ENCODE measurements around the gene CDH20. TPM values are rescaled to one million over a fixed set of nuclear protein-coding genes. Genes with fewer than 3 reads are reported as not detected.

CDH20 gene
- total and polyA plus RNA-seq, 4 experiments from 2014 or later = not detected

DNA sequence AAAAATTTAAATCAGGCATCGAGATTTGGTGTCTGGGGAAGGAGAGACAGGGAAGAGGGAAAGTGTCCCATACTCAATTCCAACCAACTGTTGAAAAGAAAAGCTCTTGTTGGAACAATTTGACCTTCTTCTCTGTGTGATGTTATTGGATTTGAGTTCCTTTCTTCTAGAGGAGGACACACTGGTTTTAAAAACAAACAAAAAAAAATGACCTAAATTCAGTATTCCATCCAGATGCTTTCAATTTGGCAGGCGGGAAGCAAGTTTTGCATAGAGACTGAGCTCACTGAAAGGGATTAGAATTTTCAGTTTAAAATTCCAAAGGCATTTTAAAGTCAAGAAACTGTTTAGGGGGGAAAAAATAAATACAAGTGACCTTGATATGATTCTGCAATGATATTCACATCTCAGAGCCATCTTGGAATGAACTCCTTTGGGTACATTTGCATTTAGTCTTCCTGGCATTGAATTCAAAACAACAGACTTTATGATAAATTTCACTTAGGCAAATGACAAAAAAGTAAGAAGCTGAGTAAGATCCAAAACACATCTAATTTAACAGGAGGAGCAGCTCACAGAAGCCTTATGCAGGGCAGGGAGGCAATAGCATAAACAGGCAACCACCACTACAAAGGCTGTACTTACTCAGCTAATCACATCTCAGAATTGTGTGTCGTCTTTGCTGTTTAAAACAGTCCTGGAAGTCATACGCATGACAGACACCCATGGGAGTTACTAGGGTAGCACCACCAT lies 126.8 kb downstream of the CDH20 start:
- H3K9me3 ChIP-seq (ENCODE audit: control insufficient read depth in 1 of 2, low read length in 2 of 2) = no peaks in the 10 kb centered on the region
- no peaks in the 10 kb centered on the region for H3K4me1 Mint-ChIP-seq
- no peak overlapping the region for H3K27ac ChIP-seq (ENCODE audit: low read depth, low read length)
- H3K4me3 ChIP-seq (ENCODE audit: low read length in 2 of 2) = no peak overlapping the region
- H3K27me3 ChIP-seq (ENCODE audit: insufficient read depth, low read length) = no peaks in the 10 kb centered on the region
- no peak overlapping the region for H3K4me3 Mint-ChIP-seq
- peaks cover 0 to 4% (median 0%) of the 10 kb centered on the region in 8 donors for H3K9me3 Mint-ChIP-seq
- no peaks in the 10 kb centered on the region for H3K36me3 ChIP-seq (ENCODE audit: insufficient read depth, low read length)
- CTCF ChIA-PET (ENCODE audit: partially characterized antibody) = no interaction called here
- no peak for DNase-seq
- intact Hi-C loops (cut with micrococcal nuclease) = no loop called here
- H3K27ac Mint-ChIP-seq = no peak overlapping the region
- POLR2A ChIA-PET (ENCODE audit: partially characterized antibody) = no interaction called here
- no peaks in the 10 kb centered on the region for H3K36me3 Mint-ChIP-seq
- no peaks in the 10 kb centered on the region for H3K27me3 Mint-ChIP-seq
- H3K4me1 ChIP-seq (ENCODE audit: insufficient read depth, low read length) = no peaks in the 10 kb centered on the region

DNA sequence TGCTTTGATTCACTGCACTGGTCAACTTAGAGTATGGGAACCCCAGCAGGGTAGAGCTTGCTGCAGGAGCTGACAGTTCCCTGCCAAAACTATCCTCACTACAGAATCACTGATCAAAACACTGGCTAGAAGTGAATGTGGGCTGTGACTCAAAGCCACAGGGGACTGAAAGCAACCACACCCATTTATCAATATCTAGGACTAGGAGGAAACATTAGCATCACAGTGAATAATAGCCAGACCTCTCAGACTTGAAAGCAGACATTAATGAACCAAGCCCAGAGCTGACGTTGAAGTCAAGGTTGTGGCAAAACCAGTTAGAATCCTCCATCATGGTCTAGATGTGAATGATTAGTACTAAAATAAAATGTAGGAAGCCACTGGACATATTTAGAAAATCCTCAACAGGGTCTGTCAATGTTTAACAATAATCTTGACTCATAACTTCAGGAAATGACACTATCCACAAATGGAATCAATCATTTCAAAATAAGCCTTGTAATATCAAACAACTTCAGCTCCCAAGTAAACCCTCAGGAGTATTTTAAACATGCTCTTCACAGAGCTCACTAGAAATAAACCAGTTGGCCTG lies 131.4 kb downstream of the CDH20 start:
- CTCF ChIA-PET (ENCODE audit: partially characterized antibody) = no interaction called here
- H3K36me3 ChIP-seq (ENCODE audit: insufficient read depth, low read length) = no peaks in the 10 kb centered on the region

DNA sequence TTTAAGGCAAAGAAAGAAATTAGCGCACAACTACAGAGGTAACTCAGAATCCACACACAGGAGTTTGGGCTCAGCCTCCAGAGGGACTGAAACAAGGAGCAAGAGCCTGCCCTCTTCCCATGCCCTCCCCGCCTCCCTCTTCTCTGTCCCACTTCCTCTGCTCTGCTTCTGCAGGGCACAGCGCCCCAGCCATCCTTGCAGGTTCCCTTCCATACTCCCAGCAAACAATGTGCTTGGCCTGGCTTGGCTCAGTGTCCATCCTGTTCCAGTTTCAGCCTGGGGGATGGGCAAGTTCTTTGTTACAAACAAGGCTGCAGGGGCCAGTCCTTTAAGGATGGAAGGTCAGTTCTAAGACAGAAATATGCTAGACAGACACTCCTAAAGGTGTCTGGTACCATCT lies 133.5 kb downstream of the CDH20 start:
- Mint-ChIP-seq H3K4me1 (no peaks in the 10 kb centered on the region), H3K27ac (no peak overlapping the region), H3K27me3 (no peaks in the 10 kb centered on the region), H3K9me3 (peaks cover 0 to 4% (median 0%) of the 10 kb centered on the region in 8 donors), H3K36me3 (no peaks in the 10 kb centered on the region), H3K4me3 (no peak overlapping the region)
- DNase-seq = no peak
- no peak overlapping the region for H3K27ac ChIP-seq (ENCODE audit: low read depth, low read length)
- no peak overlapping the region for H3K4me3 ChIP-seq (ENCODE audit: low read length in 2 of 2)
- no peaks in the 10 kb centered on the region for H3K36me3 ChIP-seq (ENCODE audit: insufficient read depth, low read length)
- H3K4me1 ChIP-seq (ENCODE audit: insufficient read depth, low read length) = no peaks in the 10 kb centered on the region
- intact Hi-C loops (cut with micrococcal nuclease) = no loop called here
- ChIA-PET POLR2A (ENCODE audit: partially characterized antibody) (no interaction called here), CTCF (ENCODE audit: partially characterized antibody) (no interaction called here)
- no peaks in the 10 kb centered on the region for H3K27me3 ChIP-seq (ENCODE audit: insufficient read depth, low read length)
- H3K9me3 ChIP-seq (ENCODE audit: control insufficient read depth in 1 of 2, low read length in 2 of 2) = no peaks in the 10 kb centered on the region

More for the DNA sequence above, 131.4 kb downstream of the CDH20 start:
- Histone ChIP-seq H3K27me3 (ENCODE audit: insufficient read depth, low read length) (no peaks in the 10 kb centered on the region), H3K9me3 (ENCODE audit: control insufficient read depth in 1 of 2, low read length in 2 of 2) (no peaks in the 10 kb centered on the region), H3K27ac (ENCODE audit: low read depth, low read length) (no peak overlapping the region), H3K4me1 (ENCODE audit: insufficient read depth, low read length) (no peaks in the 10 kb centered on the region), H3K4me3 (ENCODE audit: low read length in 2 of 2) (no peak overlapping the region)
- H3K4me1 Mint-ChIP-seq = no peaks in the 10 kb centered on the region
- POLR2A ChIA-PET (ENCODE audit: partially characterized antibody) = no interaction called here
- DNase-seq = no peak
- H3K27me3 Mint-ChIP-seq = no peaks in the 10 kb centered on the region
- H3K36me3 Mint-ChIP-seq = no peaks in the 10 kb centered on the region
- intact Hi-C loops (cut with micrococcal nuclease) = no loop called here
- H3K9me3 Mint-ChIP-seq = peaks cover 0 to 4% (median 0%) of the 10 kb centered on the region in 8 donors
- H3K4me3 Mint-ChIP-seq = no peak overlapping the region
- H3K27ac Mint-ChIP-seq = no peak overlapping the region

DNA sequence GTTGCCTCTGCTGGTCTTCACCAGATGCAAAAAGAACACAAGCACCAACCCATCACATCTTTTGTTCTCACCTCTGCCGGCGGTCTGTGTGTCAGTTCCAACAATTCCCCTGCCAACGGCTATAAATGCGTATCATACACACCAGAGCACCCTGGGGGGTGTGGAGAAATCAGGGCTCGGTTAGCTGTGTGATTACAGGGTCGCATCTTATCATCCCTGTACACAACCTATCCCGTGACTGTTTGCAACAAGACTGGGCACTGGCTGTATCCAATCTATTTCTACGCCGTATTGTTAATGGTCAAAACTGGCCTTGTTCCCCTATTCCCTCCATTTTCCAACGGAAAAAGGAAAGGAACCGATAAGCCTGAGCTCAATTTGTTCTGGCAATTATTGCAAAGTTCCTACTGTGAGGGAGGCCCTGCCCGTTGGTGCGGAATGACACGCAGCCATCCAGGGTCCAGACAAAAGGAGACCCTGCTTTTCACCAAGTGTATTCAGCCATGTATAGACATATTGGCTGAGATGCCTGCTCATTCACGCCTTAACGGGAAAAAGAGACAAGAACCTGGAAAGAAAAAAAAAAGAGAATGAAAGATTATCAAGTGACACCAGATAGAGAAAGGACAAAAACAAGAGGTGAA lies 136.9 kb downstream of the CDH20 start:
- CTCF ChIA-PET (ENCODE audit: partially characterized antibody) = interaction anchor here (1.4 kb wide), 1 partner anchor 8 kb away, joined by 4 read pairs; no protein-coding TSS in a partner anchor
- DNase-seq = no peak
- no peaks in the 10 kb centered on the region for H3K4me1 Mint-ChIP-seq
- intact Hi-C loops (cut with micrococcal nuclease) = no loop called here
- no peaks in the 10 kb centered on the region for H3K36me3 ChIP-seq (ENCODE audit: insufficient read depth, low read length)
- H3K27ac Mint-ChIP-seq = no peak overlapping the region
- no peak overlapping the region for H3K4me3 ChIP-seq (ENCODE audit: low read length in 2 of 2)
- peaks cover 2 to 3% of the 10 kb centered on the region in 2 donors for H3K27me3 Mint-ChIP-seq
- H3K4me3 Mint-ChIP-seq = no peak overlapping the region
- H3K36me3 Mint-ChIP-seq = no peaks in the 10 kb centered on the region
- H3K9me3 ChIP-seq (ENCODE audit: control insufficient read depth in 1 of 2, low read length in 2 of 2) = no peaks in the 10 kb centered on the region
- no peaks in the 10 kb centered on the region for H3K27me3 ChIP-seq (ENCODE audit: insufficient read depth, low read length)
- H3K27ac ChIP-seq (ENCODE audit: low read depth, low read length) = no peak overlapping the region
- no peaks in the 10 kb centered on the region for H3K4me1 ChIP-seq (ENCODE audit: insufficient read depth, low read length)
- H3K9me3 Mint-ChIP-seq = no peaks in the 10 kb centered on the region
- POLR2A ChIA-PET (ENCODE audit: partially characterized antibody) = no interaction called here

DNA sequence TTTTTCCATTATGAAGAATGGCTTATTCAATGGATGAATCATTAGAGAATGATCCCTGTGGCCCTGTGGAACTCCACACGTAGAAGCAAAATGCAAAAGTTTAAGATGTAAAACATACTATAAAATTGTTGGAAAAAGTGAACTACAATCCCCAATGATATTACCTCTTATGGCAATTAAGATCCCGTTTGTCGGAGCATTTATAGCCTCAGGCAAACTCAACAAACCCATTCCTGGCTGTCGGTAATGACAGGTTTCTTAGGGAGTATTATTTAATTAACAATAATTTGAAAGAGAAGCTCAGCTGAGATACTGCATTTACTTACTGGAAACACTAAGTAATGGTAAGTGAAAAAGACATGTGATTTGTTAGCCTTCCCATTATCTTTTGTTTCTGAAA lies 138.3 kb downstream of the CDH20 start:
- Mint-ChIP-seq H3K27ac (no peak overlapping the region), H3K36me3 (no peaks in the 10 kb centered on the region), H3K4me1 (no peaks in the 10 kb centered on the region), H3K9me3 (no peaks in the 10 kb centered on the region), H3K27me3 (peaks cover 3 to 5% of the 10 kb centered on the region in 2 donors), H3K4me3 (no peak overlapping the region)
- no peaks in the 10 kb centered on the region for H3K9me3 ChIP-seq (ENCODE audit: control insufficient read depth in 1 of 2, low read length in 2 of 2)
- no peaks in the 10 kb centered on the region for H3K4me1 ChIP-seq (ENCODE audit: insufficient read depth, low read length)
- intact Hi-C loops (cut with micrococcal nuclease) = no loop called here
- no peaks in the 10 kb centered on the region for H3K27me3 ChIP-seq (ENCODE audit: insufficient read depth, low read length)
- CTCF ChIA-PET (ENCODE audit: partially characterized antibody) = no interaction called here
- DNase-seq = no peak
- no peaks in the 10 kb centered on the region for H3K36me3 ChIP-seq (ENCODE audit: insufficient read depth, low read length)
- no peak overlapping the region for H3K27ac ChIP-seq (ENCODE audit: low read depth, low read length)
- no peak overlapping the region for H3K4me3 ChIP-seq (ENCODE audit: low read length in 2 of 2)
- POLR2A ChIA-PET (ENCODE audit: partially characterized antibody) = no interaction called here

DNA sequence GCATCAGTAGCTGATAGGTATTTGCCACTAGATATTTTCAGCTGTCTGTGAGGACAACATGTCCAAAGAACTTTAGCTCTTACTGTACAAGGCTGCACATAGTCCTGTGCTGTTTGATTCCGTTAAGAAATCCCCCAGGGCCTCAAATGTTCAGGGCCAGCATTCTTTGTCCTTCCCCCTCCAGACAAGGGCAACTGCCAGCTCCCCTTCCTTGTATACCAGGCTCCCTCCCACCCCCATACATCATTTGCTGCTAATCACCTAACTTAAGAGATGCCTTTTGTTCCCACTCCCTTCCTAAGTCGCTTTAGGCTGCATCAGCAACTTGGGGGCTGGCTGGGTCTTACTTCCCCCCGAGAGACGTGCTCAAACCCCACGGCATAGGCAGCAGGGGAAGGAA lies 138.7 kb downstream of the CDH20 start:
- Mint-ChIP-seq H3K4me3 (no peak overlapping the region), H3K4me1 (no peaks in the 10 kb centered on the region), H3K27ac (no peak overlapping the region), H3K36me3 (no peaks in the 10 kb centered on the region), H3K27me3 (peaks cover 3 to 5% of the 10 kb centered on the region in 2 donors), H3K9me3 (no peaks in the 10 kb centered on the region)
- POLR2A ChIA-PET (ENCODE audit: partially characterized antibody) = no interaction called here
- Histone ChIP-seq H3K27ac (ENCODE audit: low read depth, low read length) (no peak overlapping the region), H3K4me3 (ENCODE audit: low read length in 2 of 2) (no peak overlapping the region), H3K36me3 (ENCODE audit: insufficient read depth, low read length) (no peaks in the 10 kb centered on the region), H3K9me3 (ENCODE audit: control insufficient read depth in 1 of 2, low read length in 2 of 2) (no peaks in the 10 kb centered on the region), H3K4me1 (ENCODE audit: insufficient read depth, low read length) (no peaks in the 10 kb centered on the region), H3K27me3 (ENCODE audit: insufficient read depth, low read length) (no peaks in the 10 kb centered on the region)
- no peak for DNase-seq
- intact Hi-C loops (cut with micrococcal nuclease) = no loop called here
- CTCF ChIA-PET (ENCODE audit: partially characterized antibody) = no interaction called here

DNA sequence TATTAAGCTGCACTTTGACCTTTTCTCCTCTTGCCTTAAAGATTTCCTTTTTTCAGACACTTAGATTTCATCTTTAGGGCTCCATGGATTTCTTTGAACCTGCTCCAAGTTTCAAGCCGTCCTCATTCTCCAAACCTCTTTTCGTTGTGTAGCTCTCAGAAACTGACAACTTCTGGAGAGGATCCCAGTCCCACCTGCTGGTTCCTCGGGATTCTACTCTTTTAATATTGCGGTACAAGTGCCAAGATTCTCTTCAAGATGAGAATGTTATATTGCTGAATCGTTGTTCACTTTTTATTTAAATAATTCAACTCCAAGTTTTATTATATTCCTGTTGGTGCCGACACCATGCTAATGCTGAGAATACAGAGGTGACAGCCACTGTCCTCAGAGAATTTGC lies 141.1 kb downstream of the CDH20 start:
- Mint-ChIP-seq H3K9me3 (no peaks in the 10 kb centered on the region), H3K27ac (no peak overlapping the region), H3K4me1 (no peaks in the 10 kb centered on the region), H3K27me3 (peaks cover 3 to 5% of the 10 kb centered on the region in 2 donors), H3K36me3 (no peaks in the 10 kb centered on the region), H3K4me3 (no peak overlapping the region)
- Histone ChIP-seq H3K4me1 (ENCODE audit: insufficient read depth, low read length) (no peaks in the 10 kb centered on the region), H3K36me3 (ENCODE audit: insufficient read depth, low read length) (no peaks in the 10 kb centered on the region), H3K4me3 (ENCODE audit: low read length in 2 of 2) (no peak overlapping the region), H3K27ac (ENCODE audit: low read depth, low read length) (no peak overlapping the region), H3K9me3 (ENCODE audit: control insufficient read depth in 1 of 2, low read length in 2 of 2) (no peaks in the 10 kb centered on the region), H3K27me3 (ENCODE audit: insufficient read depth, low read length) (no peaks in the 10 kb centered on the region)
- DNase-seq = no peak
- ChIA-PET CTCF (ENCODE audit: partially characterized antibody) (no interaction called here), POLR2A (ENCODE audit: partially characterized antibody) (no interaction called here)
- intact Hi-C loops (cut with micrococcal nuclease) = no loop called here
